SJCRH30 (cell line): ENCODE data around the gene ATP6V0C. TPM values are rescaled to one million over a fixed set of nuclear protein-coding genes. Genes with fewer than 3 reads are reported as not detected.
"Not testable (repeated sequence)": the region's sequence is repeated elsewhere in the genome, so short reads cannot be mapped to it uniquely, and the experiment has no call there.

Experiments
- DNase-seq, 2 experiments: peaks; one replicate each; pipeline ENCODE4 v3.0.0-alpha.2; 2015 to 2020
- H3K27ac ChIP-seq: fragments of 250-450 bp; sonication (Bioruptor Pico); 2 replicates; pipeline ENCODE4 v1.5.1; 2020; ENCODE audit warnings: mild to moderate bottlenecking, moderate library complexity
- H3K27me3 ChIP-seq: fragments of 250-450 bp; sonication (Bioruptor Pico); 2 replicates; pipeline ENCODE4 v1.5.1; 2020; ENCODE audit warnings: mild to moderate bottlenecking, moderate library complexity
- H3K36me3 ChIP-seq: fragments of 250-450 bp; sonication (Bioruptor Pico); 2 replicates; pipeline ENCODE4 v1.5.1; 2020; ENCODE audit warnings: mild to moderate bottlenecking, moderate library complexity
- H3K4me1 ChIP-seq: fragments of 250-450 bp; sonication (Bioruptor Pico); 2 replicates; pipeline ENCODE4 v1.5.1; 2020; ENCODE audit warnings: mild to moderate bottlenecking, moderate library complexity
- H3K4me3 ChIP-seq: fragments of 250-450 bp; sonication (Bioruptor Pico); 2 replicates; pipeline ENCODE4 v1.5.1; 2020; ENCODE audit warnings: mild to moderate bottlenecking, moderate library complexity
- H3K9me3 ChIP-seq: fragments of 250-450 bp; sonication (Bioruptor Pico); replicated peaks from 2 replicates; pipeline ENCODE4 v1.5.1; 2020; ENCODE audit warnings: mild to moderate bottlenecking, moderate library complexity
- total RNA-seq: library from RNA; depleted of rRNA; stranded (reverse); fragments of >200 nt; shearing (Covaris generic); gene quantifications from 2 replicates; pipeline ENCODE4 v1.2.3, GENCODE V29; 2014

Gene ATP6V0C
- total RNA-seq, 1 experiment from 2014 or later = 28.8 TPM

- DNase-seq = no peak
- H3K9me3 ChIP-seq = no peaks in the 10 kb centered on the region
- H3K36me3 ChIP-seq = no peaks in the 10 kb centered on the region
- H3K27ac ChIP-seq = no peak within 1 kb of the TSS; the same call in 1 of the 2 replicates
- peak within 1 kb of the TSS; percentile 61 for H3K4me3 ChIP-seq
- H3K4me1 ChIP-seq = peaks cover 10% of the 10 kb centered on the region; the same call in 1 of the 2 replicates
- no peaks in the 10 kb centered on the region for H3K27me3 ChIP-seq
These were observed 17.6 kb downstream of the ATP6V0C start, which contains the start of gene CEMP1 for GRCh38 chr16:2531371-2531695. TSS of gene CEMP1 (minus strand) at chr16:2531408. CDS start at chr16:2531073, 335 bp downstream.

- DNase-seq = peak; percentile 95 to 96
- Histone ChIP-seq H3K4me1 (peaks cover 10% of the 10 kb centered on the region; the same call in 1 of the 2 replicates), H3K27ac (no peak overlapping the region; the same call in 1 of the 2 replicates), H3K4me3 (peak overlapping the region; percentile 61), H3K36me3 (no peaks in the 10 kb centered on the region), H3K9me3 (no peaks in the 10 kb centered on the region), H3K27me3 (no peaks in the 10 kb centered on the region)
These were observed 18.1 kb downstream of the ATP6V0C start for GRCh38 chr16:2531696-2532493.

GRCh38 chr16:2532494-2533141 lies 18.9 kb downstream of the ATP6V0C start:
- Histone ChIP-seq H3K4me3 (peak overlapping the region; percentile 61), H3K36me3 (no peaks in the 10 kb centered on the region), H3K9me3 (no peaks in the 10 kb centered on the region), H3K4me1 (peaks cover 10% of the 10 kb centered on the region; the same call in 1 of the 2 replicates), H3K27me3 (no peaks in the 10 kb centered on the region), H3K27ac (no peak overlapping the region)
- peak in 1 of 2 experiments; percentile 44 for DNase-seq

- not testable (repeated sequence) for H3K27ac ChIP-seq
- H3K4me3 ChIP-seq = peak overlapping the region; percentile 61
These were observed 19.5 kb downstream of the ATP6V0C start for GRCh38 chr16:2533142-2533755.

GRCh38 chr16:2533912-2534311 lies 20.2 kb downstream of the ATP6V0C start:
- Histone ChIP-seq H3K36me3 (no peaks in the 10 kb centered on the region), H3K27ac (no peak overlapping the region), H3K27me3 (no peaks in the 10 kb centered on the region), H3K4me3 (no peak overlapping the region), H3K9me3 (no peaks in the 10 kb centered on the region), H3K4me1 (peaks cover 10% of the 10 kb centered on the region; the same call in 1 of the 2 replicates)
- peak in 1 of 2 experiments; percentile 1 for DNase-seq

More at GRCh38 chr16:2533142-2533755, 19.5 kb downstream of the ATP6V0C start:
- not testable (repeated sequence) for H3K36me3 ChIP-seq, DNase-seq, H3K9me3 ChIP-seq, H3K27me3 ChIP-seq
- peaks cover 10% of the 10 kb centered on the region; the same call in 1 of the 2 replicates for H3K4me1 ChIP-seq

- not testable (repeated sequence) for H3K4me3 ChIP-seq, H3K36me3 ChIP-seq, H3K9me3 ChIP-seq, H3K27ac ChIP-seq, DNase-seq, H3K27me3 ChIP-seq
- H3K4me1 ChIP-seq = peaks cover 10% of the 10 kb centered on the region; the same call in 1 of the 2 replicates
These were observed 20.6 kb downstream of the ATP6V0C start for GRCh38 chr16:2534335-2534734.

- Histone ChIP-seq H3K27me3 (no peaks in the 10 kb centered on the region), H3K36me3 (no peaks in the 10 kb centered on the region), H3K27ac (no peak overlapping the region), H3K4me1 (peaks cover 10% of the 10 kb centered on the region; the same call in 1 of the 2 replicates), H3K4me3 (no peak overlapping the region), H3K9me3 (no peaks in the 10 kb centered on the region)
- DNase-seq = peak; percentile 63 to 70
These were observed 21.9 kb downstream of the ATP6V0C start for GRCh38 chr16:2535625-2536013.

- Histone ChIP-seq H3K9me3 (no peaks in the 10 kb centered on the region), H3K27ac (no peak within 1 kb of the TSS; the same call in 1 of the 2 replicates), H3K4me3 (peak within 1 kb of the TSS; percentile 68), H3K4me1 (peaks cover 7% of the 10 kb centered on the region; the same call in 1 of the 2 replicates), H3K36me3 (no peaks in the 10 kb centered on the region), H3K27me3 (no peaks in the 10 kb centered on the region)
- DNase-seq = peak; percentile 90 to 93
These were observed 24.0 kb downstream of the ATP6V0C start, which contains the start of gene PDPK1 for GRCh38 chr16:2537451-2538379. TSS of gene PDPK1 (plus strand) at chr16:2538021. CDS start at chr16:2538113, 92 bp downstream.

- not testable (repeated sequence) for H3K27ac ChIP-seq, H3K4me3 ChIP-seq, H3K36me3 ChIP-seq, H3K4me1 ChIP-seq, H3K9me3 ChIP-seq, H3K27me3 ChIP-seq, DNase-seq
These were observed 25.6 kb downstream of the ATP6V0C start for GRCh38 chr16:2539192-2539844.

- not testable (repeated sequence) for H3K27me3 ChIP-seq, H3K27ac ChIP-seq, H3K9me3 ChIP-seq, H3K4me1 ChIP-seq, H3K36me3 ChIP-seq, H3K4me3 ChIP-seq
- DNase-seq = peak in 1 of 2 experiments; percentile 18
These were observed 26.2 kb downstream of the ATP6V0C start for GRCh38 chr16:2539845-2540458.

GRCh38 chr16:2540912-2541311 lies 27.2 kb downstream of the ATP6V0C start:
- H3K27me3 ChIP-seq, H3K4me3 ChIP-seq, H3K27ac ChIP-seq, H3K4me1 ChIP-seq, H3K9me3 ChIP-seq, DNase-seq, H3K36me3 ChIP-seq: not testable (repeated sequence)

- not testable (repeated sequence) for H3K4me3 ChIP-seq, H3K27me3 ChIP-seq, H3K27ac ChIP-seq, H3K4me1 ChIP-seq, H3K9me3 ChIP-seq, H3K36me3 ChIP-seq
- peak in 1 of 2 experiments; percentile 1 for DNase-seq
These were observed 27.7 kb downstream of the ATP6V0C start for GRCh38 chr16:2541409-2541808.

- not testable (repeated sequence) for H3K9me3 ChIP-seq, H3K36me3 ChIP-seq, H3K27ac ChIP-seq, H3K4me3 ChIP-seq, DNase-seq, H3K27me3 ChIP-seq, H3K4me1 ChIP-seq
These were observed 30.0 kb downstream of the ATP6V0C start for GRCh38 chr16:2543771-2544170.
